ENCODE results near the gene ABCC3. TPM values are rescaled to one million over a fixed set of nuclear protein-coding genes. Genes with fewer than 3 reads are reported as not detected.

The ABCC3 gene
- total RNA-seq, 1 donor from 2014 or later = 0.20 TPM

DNA sequence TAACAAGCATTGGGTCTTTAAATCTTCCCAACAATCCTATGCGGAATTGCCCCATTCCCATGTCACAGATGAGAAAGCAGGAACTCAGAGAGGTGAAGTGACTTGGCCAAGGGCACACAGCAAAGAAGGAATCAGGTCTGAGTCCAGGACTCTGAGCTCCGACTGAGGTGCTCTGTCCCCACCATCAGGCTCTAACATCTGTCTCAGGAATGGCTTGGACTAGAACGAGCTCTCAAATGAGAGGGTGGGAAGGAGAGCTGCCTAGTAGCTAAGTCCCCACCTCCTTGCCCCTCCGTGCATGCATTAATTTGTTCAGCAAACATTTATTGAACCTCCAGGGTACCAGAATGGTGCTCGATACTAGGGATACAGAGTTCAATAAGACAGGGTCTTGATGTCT is 26.7 kb downstream of the ABCC3 start:
- DNase-seq = no peak
- Mint-ChIP-seq H3K27me3 (peaks cover 13% of the 10 kb centered on the region), H3K36me3 (ENCODE audit: low read depth) (no peaks in the 10 kb centered on the region), H3K4me3 (no peak overlapping the region), H3K4me1 (no peaks in the 10 kb centered on the region), H3K27ac (no peak overlapping the region), H3K9me3 (no peaks in the 10 kb centered on the region)
- intact Hi-C loops (cut with micrococcal nuclease) = no loop called here
- TF ChIP-seq, protein P1, sequence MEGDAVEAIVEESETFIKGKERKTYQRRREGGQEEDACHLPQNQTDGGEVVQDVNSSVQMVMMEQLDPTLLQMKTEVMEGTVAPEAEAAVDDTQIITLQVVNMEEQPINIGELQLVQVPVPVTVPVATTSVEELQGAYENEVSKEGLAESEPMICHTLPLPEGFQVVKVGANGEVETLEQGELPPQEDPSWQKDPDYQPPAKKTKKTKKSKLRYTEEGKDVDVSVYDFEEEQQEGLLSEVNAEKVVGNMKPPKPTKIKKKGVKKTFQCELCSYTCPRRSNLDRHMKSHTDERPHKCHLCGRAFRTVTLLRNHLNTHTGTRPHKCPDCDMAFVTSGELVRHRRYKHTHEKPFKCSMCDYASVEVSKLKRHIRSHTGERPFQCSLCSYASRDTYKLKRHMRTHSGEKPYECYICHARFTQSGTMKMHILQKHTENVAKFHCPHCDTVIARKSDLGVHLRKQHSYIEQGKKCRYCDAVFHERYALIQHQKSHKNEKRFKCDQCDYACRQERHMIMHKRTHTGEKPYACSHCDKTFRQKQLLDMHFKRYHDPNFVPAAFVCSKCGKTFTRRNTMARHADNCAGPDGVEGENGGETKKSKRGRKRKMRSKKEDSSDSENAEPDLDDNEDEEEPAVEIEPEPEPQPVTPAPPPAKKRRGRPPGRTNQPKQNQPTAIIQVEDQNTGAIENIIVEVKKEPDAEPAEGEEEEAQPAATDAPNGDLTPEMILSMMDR (IDR thresholded peaks at IDR 0.05) = no peak
- ChIA-PET CTCF (no interaction called here), POLR2A (no interaction called here)
- no peak for ATAC-seq (ENCODE audit: low read depth)

DNA sequence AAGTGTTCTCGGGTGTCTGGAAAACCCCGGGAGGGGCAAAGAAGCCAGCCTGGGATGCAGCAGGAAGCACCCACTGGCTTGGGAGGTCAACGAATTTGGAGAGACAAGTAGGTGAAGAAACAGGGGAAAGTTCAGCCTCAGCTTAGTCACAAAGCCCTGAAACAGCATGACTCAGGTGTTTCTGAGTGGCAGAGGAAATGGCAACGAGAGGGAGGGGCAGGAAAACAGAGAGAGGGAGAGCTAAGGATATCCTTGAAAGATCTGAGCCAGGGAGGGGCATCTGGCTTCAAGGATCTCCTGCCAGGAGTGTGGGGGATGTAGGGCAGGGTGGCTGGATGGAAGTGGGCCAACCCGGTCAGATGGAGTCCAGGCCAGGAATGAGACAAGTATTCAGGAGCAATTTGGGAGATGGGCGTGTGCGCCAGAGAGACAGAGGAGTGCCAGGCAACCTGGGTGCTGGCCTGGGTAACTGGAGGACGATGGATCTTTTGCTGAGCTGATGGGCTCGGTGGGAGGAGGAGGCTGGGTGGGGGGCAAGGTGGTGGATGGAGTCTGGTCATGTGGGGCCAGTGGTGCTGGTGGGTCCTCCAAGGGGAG is 27.2 kb downstream of the ABCC3 start:
- H3K9me3 Mint-ChIP-seq = no peaks in the 10 kb centered on the region
- DNase-seq (no peak), ATAC-seq (ENCODE audit: low read depth) (no peak)
- no peaks in the 10 kb centered on the region for H3K36me3 Mint-ChIP-seq (ENCODE audit: low read depth)
- CTCF ChIA-PET = no interaction called here
- H3K4me3 Mint-ChIP-seq = no peak overlapping the region
- POLR2A ChIA-PET = no interaction called here
- peaks cover 13% of the 10 kb centered on the region for H3K27me3 Mint-ChIP-seq
- TF ChIP-seq, protein P1 (IDR thresholded peaks at IDR 0.05) = no peak
- intact Hi-C loops (cut with micrococcal nuclease) = no loop called here
- no peaks in the 10 kb centered on the region for H3K4me1 Mint-ChIP-seq
- H3K27ac Mint-ChIP-seq = no peak overlapping the region

DNA sequence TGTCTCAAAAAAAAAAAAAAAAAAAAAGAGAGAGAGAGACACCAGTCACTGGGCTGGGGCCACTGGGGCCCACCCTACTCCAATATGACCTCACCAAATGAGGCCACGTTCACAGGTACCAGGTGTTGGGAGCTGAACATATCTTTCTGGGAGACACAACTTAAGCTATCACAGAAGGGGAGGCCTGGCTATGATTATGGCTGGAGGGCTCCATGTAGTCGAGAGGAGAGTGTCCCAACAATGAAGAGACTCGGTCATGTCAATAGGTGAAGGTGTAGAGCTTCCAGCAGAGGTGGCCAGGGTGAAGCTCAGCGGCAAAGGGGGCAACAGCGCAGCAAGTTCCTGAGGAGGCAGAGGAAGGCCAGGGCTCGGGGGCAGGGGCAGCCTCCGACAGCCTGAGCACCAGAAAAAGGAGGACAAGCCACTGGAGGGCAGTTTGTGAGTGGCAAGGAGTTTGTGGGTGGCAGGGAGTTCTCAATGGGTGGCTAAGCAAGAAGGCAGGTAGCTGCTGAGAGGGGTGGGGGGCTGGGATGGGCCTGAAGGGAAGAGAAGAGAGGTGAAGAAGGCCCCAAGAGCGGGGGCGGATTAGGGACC is 28.0 kb downstream of the ABCC3 start:
- H3K27ac Mint-ChIP-seq = no peak overlapping the region
- no peaks in the 10 kb centered on the region for H3K9me3 Mint-ChIP-seq
- no peaks in the 10 kb centered on the region for H3K4me1 Mint-ChIP-seq
- DNase-seq (no peak), ATAC-seq (ENCODE audit: low read depth) (no peak)
- H3K4me3 Mint-ChIP-seq = no peak overlapping the region
- ChIA-PET POLR2A (no interaction called here), CTCF (no interaction called here)
- H3K36me3 Mint-ChIP-seq (ENCODE audit: low read depth) = no peaks in the 10 kb centered on the region
- H3K27me3 Mint-ChIP-seq = peaks cover 13% of the 10 kb centered on the region
- intact Hi-C loops (cut with micrococcal nuclease) = no loop called here
- TF ChIP-seq, protein P1 (IDR thresholded peaks at IDR 0.05) = no peak

DNA sequence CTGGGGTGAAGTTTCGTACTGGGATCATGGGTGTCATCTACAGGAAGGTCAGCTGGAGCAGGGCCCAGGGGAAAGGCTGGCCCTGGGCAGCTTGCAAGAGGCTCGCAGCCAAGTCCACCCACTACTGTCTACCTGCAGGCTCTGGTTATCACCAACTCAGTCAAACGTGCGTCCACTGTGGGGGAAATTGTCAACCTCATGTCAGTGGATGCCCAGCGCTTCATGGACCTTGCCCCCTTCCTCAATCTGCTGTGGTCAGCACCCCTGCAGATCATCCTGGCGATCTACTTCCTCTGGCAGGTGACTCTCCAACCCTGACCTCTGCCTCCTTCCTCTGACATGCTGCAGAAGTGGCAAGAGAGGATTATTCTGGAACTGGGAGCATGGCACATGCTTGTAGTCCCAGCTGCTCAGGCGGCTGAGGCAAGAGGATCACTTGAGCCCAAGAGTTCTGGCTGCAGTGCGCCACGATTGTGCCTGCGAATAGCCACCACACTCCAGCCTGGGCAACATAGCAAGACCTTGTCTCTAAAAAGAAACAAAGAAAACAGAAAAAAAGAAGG is 29.2 kb downstream of the ABCC3 start:
- POLR2A ChIA-PET = no interaction called here
- no peak for ATAC-seq (ENCODE audit: low read depth)
- H3K27ac Mint-ChIP-seq = no peak overlapping the region

DNA sequence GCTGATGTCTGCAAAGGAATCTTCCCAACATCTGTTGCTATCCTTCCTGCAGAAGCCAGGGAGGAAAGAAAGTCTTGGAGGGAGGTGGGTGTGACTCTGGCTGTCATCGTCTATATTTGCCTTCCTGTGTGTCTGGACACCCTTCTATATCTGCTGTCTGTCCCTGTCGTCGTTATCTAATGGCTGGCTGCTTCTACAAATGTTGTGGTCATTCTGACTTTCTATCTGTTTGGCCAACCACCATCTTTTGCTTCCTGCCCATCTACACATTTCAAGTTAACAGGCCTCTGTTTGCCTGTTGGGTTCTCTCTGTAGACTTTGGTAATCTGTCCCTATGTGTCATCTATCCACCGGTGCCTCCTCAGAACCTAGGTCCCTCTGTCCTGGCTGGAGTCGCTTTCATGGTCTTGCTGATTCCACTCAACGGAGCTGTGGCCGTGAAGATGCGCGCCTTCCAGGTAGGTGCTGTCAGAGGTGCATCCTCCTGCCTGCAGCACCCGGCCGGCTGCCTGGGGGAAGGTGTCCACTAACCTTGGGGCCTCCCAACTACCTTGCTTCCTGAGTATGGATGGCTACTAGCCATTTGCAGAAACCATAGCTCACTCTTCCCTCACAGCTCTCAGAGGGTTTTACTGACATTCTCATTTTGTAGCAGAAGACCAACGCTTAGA is 30.2 kb downstream of the ABCC3 start:
- no peaks in the 10 kb centered on the region for H3K9me3 Mint-ChIP-seq
- no peak overlapping the region for H3K4me3 Mint-ChIP-seq
- H3K4me1 Mint-ChIP-seq = no peaks in the 10 kb centered on the region
- peaks cover 13% of the 10 kb centered on the region for H3K27me3 Mint-ChIP-seq
- ATAC-seq (ENCODE audit: low read depth) (no peak), DNase-seq (no peak)
- ChIA-PET POLR2A (interaction anchor here (0.6 kb wide), 2 partner anchors 11 to 60 kb away, joined by 3 to 5 read pairs; no protein-coding TSS in a partner anchor), CTCF (no interaction called here)
- TF ChIP-seq, protein P1 (IDR thresholded peaks at IDR 0.05) = no peak
- H3K27ac Mint-ChIP-seq = no peak overlapping the region
- no peaks in the 10 kb centered on the region for H3K36me3 Mint-ChIP-seq (ENCODE audit: low read depth)
- intact Hi-C loops (cut with micrococcal nuclease) = no loop called here

More for the DNA sequence above, 29.2 kb downstream of the ABCC3 start:
- CTCF ChIA-PET = no interaction called here
- intact Hi-C loops (cut with micrococcal nuclease) = no loop called here
- TF ChIP-seq, protein P1 (IDR thresholded peaks at IDR 0.05) = no peak
- Mint-ChIP-seq H3K36me3 (ENCODE audit: low read depth) (no peaks in the 10 kb centered on the region), H3K27me3 (peaks cover 13% of the 10 kb centered on the region), H3K9me3 (no peaks in the 10 kb centered on the region), H3K4me1 (no peaks in the 10 kb centered on the region), H3K4me3 (no peak overlapping the region)
- DNase-seq = no peak

All from activated B cell treated with CpG ODN at 0.5 μM for 24 hours (primary cell).